Measurements from ENCODE around the gene RNF43. TPM values are rescaled to one million over a fixed set of nuclear protein-coding genes. Genes with fewer than 3 reads are reported as not detected.

The RNF43 gene
- 10.3 and 16.3 TPM in 2 replicates for total RNA-seq

GRCh38 chr17:58417300-58418092, at the start of gene RNF43:
TSS of gene RNF43 (minus strand) at chr17:58417534. CDS start at chr17:58415577, 1,957 bp downstream.

Other genes starting within 250 kb of the RNF43 start
- gene EPX, start 224.8 kb downstream of the RNF43 start, total RNA-seq: not detected in 2 replicates
- 10.6 and 11.5 TPM in 2 replicates for gene MKS1, start 198.3 kb downstream of the RNF43 start, total RNA-seq
- under 0.01 and 0.21 TPM in 2 replicates for gene LPO, start 178.9 kb downstream of the RNF43 start, total RNA-seq
- gene MPO, start 136.6 kb downstream of the RNF43 start, total RNA-seq: not detected in 2 replicates
- gene TSPOAP1, start 88.7 kb downstream of the RNF43 start, total RNA-seq: under 0.01 and 0.93 TPM in 2 replicates
- 30.9 and 42.0 TPM in 2 replicates for gene SUPT4H1, start 65.3 kb downstream of the RNF43 start, total RNA-seq
- not detected in 2 replicates for gene HSF5, start 70.9 kb upstream of the RNF43 start, total RNA-seq
- 46.1 and 52.3 TPM in 2 replicates for gene MTMR4, start 97.1 kb upstream of the RNF43 start, total RNA-seq

All from nasal cavity respiratory epithelium epithelial cell of viscerocranial mucosa (primary cell).